SK-N-SH (cell line): Measurements from ENCODE around the gene DMD.

ENCODE experiments used
- CTCF ChIP-seq: fragments of 200-600 bp; sonication (generic); IDR thresholded peaks from 2 replicates; pipeline ENCODE4 v1.6.1; 2017; ENCODE audit warnings: antibody characterized with exemption, mild to moderate bottlenecking, moderate library complexity
- EP300 ChIP-seq, 2 experiments: IDR thresholded peaks; 2 replicates each; pipeline versions ENCODE4 v1.4.0 to v1.6.1; 2012; ENCODE audit warnings: borderline replicate concordance in 1 of 2, low read depth in 1 of 2, low read length in 1 of 2
- RAD21 ChIP-seq: IDR thresholded peaks from 2 replicates; pipeline ENCODE4 v1.6.1; 2012; ENCODE audit warnings: mild to moderate bottlenecking, low read length
- REST ChIP-seq: IDR thresholded peaks from 2 replicates; pipeline ENCODE4 v1.6.1; 2012; ENCODE audit warnings: mild to moderate bottlenecking, low read depth, low read length, moderate library complexity
- TAF1 ChIP-seq: IDR thresholded peaks from 2 replicates; pipeline ENCODE4 v1.6.1; 2012; ENCODE audit warnings: low read depth, mild to moderate bottlenecking, low read length, moderate library complexity, borderline replicate concordance
- USF1 ChIP-seq: IDR thresholded peaks from 2 replicates; pipeline ENCODE4 v1.4.0; 2012; ENCODE audit warnings: low read depth, borderline replicate concordance

GRCh38 chrX:31547816-31548215 lies 1663.5 kb downstream of the DMD start:
- no peak for TF ChIP-seq CTCF
- TF ChIP-seq EP300 (IDR thresholded peaks at IDR 0.05; ENCODE audit: borderline replicate concordance in 1 of 2, low read depth in 1 of 2, low read length in 1 of 2): no peak
- TF ChIP-seq TAF1: no peak
- no peak for TF ChIP-seq RAD21
- TF ChIP-seq REST: no peak
- TF ChIP-seq USF1: no peak
